ENCODE data around the gene DENND1A.

Gene DENND1A

GRCh38 chr9:123568691-123569688, 360.9 kb downstream of the DENND1A start:
- DNase-seq (ENCODE audit: low read depth in 2 of 2): peak; percentile 54 to 63

DNA sequence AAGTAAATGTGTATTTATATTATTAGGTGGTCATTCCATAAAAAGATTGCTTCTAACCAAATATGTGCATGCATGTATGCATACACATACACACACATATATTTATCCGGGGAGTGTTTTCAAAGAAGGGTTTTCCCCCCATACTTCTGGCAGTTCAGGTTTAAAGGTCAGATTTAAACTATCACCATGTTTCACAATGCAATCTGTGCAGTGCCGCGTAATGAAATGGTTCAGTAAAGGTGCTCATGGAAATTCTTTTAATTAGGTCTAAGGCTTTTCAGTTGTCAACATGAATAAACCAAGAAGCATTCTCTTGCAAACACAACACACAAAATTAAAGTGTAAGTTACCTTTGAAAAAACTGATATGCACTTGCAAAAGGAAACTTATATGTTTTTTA, 362.9 kb downstream of the DENND1A start:
- no peak for DNase-seq (ENCODE audit: low read depth in 2 of 2)

DNA sequence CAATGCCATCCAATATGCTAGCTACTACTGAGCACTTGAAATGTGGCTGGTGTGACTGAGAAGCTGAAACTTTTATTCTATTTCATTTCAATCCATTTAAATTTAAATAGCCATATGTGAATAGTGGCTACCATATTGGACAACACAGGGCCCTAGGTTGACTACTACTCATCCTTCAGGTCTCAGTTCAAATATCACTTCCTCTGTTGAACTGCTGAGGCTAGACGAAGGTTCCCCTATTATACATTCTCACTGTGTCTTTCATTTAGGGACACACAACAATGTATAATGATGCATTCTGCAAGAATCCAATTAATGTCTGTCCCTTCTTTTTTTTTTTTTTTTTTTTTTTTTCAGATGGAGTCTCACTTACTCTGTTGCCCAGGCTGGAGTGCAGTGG, 365.3 kb downstream of the DENND1A start:
- DNase-seq (ENCODE audit: low read depth in 2 of 2): no peak

DNA sequence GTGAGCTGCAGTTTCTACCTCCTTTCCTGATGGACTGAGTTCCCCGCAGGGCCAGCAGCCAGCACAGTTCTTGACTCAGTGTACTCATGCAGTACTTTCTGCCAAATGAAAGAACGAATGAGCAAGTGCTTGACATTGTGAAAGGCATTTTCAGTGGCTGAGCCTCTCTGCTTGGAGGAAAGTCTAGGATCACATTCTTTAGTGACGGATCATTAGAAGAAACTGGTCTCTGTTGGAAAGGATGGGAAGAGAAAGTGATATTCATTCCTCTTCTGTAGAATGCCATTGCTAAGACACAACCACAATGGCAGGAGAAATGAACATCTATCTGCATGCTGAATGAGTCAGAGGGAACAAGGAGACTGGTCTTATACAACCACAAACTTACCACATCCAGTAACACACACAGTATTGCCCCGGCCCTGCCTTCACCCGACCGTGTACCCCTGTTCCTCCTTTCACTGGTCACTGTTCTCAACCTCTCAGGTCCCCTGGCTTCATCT, 367.0 kb downstream of the DENND1A start:
- DNase-seq (ENCODE audit: low read depth in 2 of 2): peak; percentile 84 to 88

DNA sequence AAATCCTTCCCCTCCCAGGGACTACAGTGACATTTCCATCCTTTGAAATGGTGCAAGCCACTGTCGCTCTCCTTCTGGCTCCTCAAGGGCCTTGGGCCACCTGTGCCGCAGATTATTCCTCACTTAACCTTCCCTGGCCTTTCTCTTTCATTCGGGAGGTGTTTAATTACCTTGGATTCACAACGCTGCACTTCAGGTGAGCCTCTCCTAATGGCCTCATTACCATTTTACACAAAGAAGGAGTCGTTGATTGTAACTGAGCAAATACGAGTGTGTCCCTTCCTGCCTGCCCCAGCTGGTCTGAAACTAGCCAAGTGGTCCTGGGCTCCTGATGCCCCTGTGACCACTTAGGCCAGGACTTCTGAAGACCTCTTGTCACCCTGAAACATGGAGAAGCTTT, 368.9 kb downstream of the DENND1A start:
- DNase-seq (ENCODE audit: low read depth in 2 of 2): no peak

DNA sequence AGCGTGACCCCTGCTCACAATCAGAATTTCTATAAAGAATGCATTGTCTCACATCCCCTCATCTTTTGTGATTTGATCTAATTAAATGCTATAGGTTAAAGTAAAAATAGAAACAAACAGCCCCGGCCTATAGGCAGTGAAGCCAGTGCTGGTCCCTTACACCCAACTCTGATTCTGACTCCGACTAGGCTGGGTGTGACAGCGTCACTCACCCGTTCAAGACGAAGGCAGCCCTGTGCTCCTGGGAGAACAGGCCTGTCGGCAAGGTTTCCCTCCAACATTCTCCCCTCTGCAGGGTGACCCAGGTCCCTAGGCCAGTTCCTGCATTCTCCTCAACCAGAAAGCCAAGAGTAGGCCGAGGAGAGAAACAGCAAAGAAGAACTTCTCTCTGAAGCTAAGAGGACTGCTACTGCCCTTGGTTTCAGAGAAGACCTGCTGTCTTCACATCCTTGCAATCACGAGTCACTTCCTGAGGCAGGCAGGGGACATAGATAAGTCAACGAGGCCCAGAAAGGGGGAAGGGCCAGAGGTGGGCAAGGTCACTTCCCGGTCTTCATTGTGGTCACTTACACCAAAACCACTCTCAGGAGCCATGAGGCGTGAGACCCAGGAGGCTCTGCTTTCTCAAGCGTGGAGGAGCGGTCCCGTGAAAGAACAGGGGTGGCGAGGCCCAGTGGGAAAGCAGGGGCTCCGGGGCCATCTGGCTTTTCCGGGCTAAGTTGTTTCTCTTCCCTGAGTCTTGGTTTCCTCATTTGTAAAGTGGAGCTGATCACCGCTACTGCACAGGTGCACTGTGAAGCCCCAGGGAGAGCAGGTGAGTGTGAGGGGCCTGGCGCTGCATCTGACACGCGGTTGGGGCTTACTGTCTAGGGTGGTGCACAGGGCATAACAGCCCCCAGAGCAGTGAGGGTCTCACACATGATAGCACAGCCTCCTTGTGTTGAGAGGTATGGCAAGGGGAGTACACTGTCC, 373.2 kb downstream of the DENND1A start:
- DNase-seq (ENCODE audit: low read depth in 2 of 2): no peak

DNA sequence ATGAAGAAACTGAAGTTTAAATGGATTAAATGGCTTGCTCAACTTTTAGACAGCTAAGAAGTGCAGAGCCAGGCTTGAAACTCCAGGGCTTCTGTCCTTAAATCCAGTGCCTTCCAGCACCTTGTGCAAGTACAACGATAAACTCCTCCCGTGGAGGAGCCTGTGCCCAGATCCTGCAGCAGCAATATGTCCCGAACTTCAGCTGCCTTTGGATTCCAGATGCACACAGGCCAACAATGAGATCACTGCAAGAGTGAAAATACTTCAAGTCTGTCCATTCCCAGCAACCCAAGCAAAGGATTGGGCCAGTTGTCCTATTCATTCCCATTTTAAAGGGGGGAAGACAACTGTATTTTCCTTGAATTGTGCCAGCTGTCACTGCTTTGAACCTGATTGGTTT, 374.3 kb downstream of the DENND1A start:
- no peak for DNase-seq (ENCODE audit: low read depth in 2 of 2)

GRCh38 chr9:123552530-123552929, 377.4 kb downstream of the DENND1A start:
- no peak for DNase-seq (ENCODE audit: low read depth in 2 of 2)

DNA sequence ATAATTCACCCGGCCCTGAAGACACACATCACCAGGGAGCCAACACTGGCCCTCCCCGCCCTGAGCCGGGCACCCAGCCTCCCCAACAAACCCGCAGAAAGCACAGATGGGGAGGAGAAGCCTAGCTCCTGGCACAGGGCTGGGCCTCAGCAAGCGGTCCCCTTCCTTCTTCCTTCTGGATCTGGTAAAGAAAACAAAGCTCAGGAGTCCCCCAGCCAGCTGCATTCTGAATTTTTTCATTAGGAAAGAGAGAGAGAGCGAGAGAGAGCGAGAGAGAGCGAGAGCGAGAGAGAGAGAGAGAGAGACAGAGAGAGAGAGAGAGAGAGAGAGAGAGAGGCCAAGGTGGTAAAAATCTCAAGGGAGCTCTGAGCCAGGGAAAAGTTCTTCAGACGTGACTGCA, 378.2 kb downstream of the DENND1A start:
- no peak for DNase-seq (ENCODE audit: low read depth in 2 of 2)

DNA sequence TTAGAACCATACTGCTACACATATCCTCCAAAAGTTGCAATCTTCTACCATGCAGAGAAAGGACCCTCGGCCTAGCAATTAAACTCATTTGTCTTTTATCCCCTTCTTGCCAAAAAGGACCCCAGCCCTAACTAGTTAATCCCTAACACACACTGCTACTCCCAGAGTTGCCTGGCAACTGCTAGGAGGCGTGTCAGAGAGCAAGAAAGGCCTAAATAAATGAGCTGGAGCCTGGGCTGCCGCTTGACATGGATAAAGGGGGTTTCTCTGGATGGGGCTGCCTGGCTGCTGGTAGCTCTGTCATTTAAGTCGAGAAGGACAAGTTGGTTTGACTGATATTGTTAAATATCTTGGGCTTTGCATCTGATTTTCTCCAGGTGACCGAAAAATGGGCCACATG, 379.1 kb downstream of the DENND1A start:
- no peak for DNase-seq (ENCODE audit: low read depth in 2 of 2)

- no peak for DNase-seq (ENCODE audit: low read depth in 2 of 2)
Measured at GRCh38 chr9:123550012-123550411, 379.9 kb downstream of the DENND1A start.

GRCh38 chr9:123548741-123549545, 381.0 kb downstream of the DENND1A start:
- DNase-seq (ENCODE audit: low read depth in 2 of 2): no peak

DNA sequence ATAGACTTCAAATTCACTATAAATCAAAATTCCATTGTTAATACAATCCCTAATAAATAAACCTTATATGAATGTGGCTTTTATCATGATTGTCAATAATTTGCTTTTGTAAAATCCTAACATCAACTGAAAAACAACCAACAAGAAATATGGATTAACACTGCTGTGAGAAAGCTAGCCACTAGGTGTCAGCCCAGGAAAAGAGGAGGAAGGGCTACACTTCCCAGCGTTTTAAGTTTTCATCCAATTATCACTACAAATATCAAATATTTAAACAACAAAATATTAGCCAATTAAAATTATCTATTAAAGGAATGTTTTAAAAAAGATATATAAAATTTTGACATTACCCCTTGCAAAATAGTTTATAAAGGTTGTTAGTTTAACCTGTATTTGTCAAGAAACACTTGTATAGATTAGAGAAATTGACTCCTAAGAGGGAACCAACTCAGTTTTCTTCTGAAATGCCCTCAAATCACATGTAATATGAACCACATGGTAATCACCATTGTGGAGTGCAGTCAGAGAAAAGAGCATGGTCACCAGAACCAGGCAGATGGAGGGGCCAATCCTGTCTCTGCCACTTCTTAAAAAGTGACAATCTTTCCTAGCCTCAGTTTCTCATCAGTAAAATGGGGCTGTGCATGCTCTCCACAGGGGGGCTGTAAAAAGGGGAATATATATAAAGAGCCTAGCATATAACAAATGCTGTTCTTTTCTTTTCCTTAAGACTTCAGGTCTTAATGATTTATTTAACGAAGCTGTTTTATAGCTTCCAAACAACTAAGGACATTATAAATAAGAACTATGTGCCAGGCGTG, 385.7 kb downstream of the DENND1A start:
- peak in 1 of 2 experiments; percentile 5 for DNase-seq (ENCODE audit: low read depth in 2 of 2)

DNA sequence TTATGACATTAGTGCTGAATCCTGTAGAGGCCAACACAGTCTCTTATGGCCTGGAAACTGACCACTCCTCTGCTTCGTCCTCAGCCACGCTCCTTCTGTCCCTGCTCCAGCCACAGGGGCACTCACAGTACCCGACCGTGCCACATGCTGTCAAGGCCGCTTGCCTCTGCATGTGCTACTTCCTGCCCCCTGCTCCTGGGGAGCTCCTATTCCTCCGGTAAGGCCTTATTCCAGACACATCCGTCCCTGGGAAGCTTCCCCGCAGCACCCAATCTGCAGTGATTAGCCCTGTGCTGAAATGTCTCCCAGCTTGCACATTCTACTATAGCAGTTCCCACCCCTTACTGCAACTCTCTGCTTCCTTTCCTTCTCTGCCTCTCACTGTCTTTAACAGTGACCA, 386.4 kb downstream of the DENND1A start:
- no peak for DNase-seq (ENCODE audit: low read depth in 2 of 2)

GRCh38 chr9:123542435-123543225, 387.3 kb downstream of the DENND1A start:
- no peak for DNase-seq (ENCODE audit: low read depth in 2 of 2)

- DNase-seq (ENCODE audit: low read depth in 2 of 2): no peak
Measured at GRCh38 chr9:123541411-123541810, 388.5 kb downstream of the DENND1A start.

DNA sequence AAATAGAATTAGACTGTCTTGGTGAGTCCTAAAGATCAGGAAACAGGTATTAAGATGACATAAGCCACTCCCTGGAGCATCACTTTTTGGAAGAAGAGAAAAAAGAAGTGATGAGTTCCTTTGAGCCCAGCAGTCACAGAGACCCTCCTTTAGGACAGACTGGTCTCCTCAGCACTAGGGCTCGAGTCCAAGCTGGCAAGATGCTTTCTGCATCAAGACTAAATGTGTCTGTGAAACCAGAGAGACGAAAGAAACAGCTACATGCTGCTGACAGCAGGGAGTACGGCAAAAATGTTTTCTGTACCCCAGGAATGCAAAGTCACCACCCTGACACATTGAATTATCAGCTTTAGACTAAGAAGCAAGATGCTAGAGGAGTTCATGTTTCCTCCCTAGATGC, 389.5 kb downstream of the DENND1A start:
- no peak for DNase-seq (ENCODE audit: low read depth in 2 of 2)

DNA sequence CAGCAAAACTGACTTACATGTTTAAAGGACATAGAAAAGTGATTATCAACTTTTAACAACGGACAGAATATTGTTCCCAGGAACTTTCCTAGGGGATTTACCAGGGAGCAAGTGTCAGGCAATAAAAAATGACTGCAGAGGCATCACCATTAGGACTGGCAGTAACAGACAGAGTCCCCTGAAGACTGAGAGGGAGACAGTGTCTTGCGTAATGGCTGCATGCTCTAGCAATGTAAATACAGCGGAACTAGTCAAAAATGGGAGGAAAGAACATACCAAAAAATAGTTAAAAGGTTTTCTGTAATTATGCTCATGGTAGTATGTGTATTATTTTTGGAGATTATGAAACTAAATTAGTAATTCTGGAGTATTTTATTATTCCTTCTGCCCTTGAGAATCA, 392.1 kb downstream of the DENND1A start:
- no peak for DNase-seq (ENCODE audit: low read depth in 2 of 2)

GRCh38 chr9:123536455-123536868, 393.5 kb downstream of the DENND1A start:
- no peak for DNase-seq (ENCODE audit: low read depth in 2 of 2)

DNA sequence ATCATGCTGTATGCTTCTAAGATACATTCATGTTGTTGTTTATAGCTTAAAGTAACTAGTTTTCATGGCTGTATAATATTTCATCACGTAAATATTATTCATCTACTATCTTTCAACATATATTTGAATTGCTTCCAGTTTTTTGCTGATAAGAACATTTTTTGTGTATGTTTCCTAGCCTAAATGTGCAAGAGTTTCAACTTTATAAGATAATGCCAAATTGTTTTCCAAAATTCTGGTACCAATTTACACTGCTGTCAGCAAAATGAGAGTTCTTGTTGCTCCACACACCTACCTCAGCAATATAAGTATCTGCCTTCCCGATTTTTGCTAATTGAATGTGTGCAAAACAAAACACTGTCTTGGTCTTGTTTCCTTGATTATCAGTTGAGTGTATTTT, 395.6 kb downstream of the DENND1A start:
- DNase-seq (ENCODE audit: low read depth in 2 of 2): no peak

Measured in fibroblast of skin of left biceps (primary cell).